GM12865 (cell line): ENCODE results near the gene SYT15.

ENCODE experiments used
- DNase-seq: peaks from one replicate; pipeline ENCODE4 v3.0.0; 2010; ENCODE audit warnings: low read depth
- H3K4me3 ChIP-seq: 2 replicates; pipeline ENCODE4 v1.5.1; 2011; ENCODE audit warnings: mild to moderate bottlenecking, low read depth, low read length, control low read depth
- TF ChIP-seq, protein P1 (sequence below): IDR thresholded peaks from 2 replicates; pipeline ENCODE4 v1.5.1; 2011; ENCODE audit warnings: low read length, control low read depth, low read depth, inconsistent platforms; ENCODE audit not compliant: insufficient read depth; ENCODE audit errors: missing control alignments

The SYT15 gene

DNA sequence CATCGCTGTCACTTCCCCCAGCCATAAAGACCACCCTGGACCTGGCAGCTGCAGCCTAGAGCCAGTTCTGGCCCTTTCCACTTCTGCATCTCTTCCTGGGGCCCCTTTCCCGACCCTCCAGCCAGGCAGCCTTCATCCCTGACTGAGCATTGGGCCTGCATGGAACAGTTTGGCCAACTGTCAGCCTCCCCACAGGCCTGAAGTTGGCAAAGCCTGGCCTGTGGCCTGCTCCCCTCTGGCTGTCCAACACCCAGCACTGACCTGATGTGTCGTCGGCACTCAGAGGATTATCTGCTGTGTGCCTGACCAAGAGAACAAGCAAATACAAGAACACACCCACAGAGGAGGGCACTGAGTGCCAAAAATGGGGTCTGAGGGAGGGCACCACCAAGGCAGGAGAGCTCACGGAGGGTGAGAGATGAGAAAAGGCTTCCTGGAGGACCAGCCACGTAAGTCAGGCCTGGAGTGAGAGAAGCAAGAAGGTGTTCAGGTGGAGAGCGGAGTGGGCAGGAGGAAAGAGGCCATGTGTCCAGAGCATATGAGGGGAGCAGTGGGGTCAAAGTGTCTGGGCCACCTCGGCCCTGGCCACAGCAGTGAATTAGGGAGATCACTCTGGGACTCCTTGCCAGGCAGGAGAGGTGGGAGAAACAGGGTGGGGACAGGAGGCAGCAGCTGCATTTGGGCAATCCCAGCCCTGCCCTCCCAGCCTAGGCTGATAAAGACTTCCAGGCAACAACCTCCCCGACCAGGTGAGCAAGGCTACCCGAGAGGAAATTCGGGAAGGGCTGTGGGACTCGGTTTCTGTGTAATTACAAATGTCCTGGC is 27.0 kb upstream of the SYT15 start:
- TF ChIP-seq, protein P1, sequence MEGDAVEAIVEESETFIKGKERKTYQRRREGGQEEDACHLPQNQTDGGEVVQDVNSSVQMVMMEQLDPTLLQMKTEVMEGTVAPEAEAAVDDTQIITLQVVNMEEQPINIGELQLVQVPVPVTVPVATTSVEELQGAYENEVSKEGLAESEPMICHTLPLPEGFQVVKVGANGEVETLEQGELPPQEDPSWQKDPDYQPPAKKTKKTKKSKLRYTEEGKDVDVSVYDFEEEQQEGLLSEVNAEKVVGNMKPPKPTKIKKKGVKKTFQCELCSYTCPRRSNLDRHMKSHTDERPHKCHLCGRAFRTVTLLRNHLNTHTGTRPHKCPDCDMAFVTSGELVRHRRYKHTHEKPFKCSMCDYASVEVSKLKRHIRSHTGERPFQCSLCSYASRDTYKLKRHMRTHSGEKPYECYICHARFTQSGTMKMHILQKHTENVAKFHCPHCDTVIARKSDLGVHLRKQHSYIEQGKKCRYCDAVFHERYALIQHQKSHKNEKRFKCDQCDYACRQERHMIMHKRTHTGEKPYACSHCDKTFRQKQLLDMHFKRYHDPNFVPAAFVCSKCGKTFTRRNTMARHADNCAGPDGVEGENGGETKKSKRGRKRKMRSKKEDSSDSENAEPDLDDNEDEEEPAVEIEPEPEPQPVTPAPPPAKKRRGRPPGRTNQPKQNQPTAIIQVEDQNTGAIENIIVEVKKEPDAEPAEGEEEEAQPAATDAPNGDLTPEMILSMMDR: no peak
- DNase-seq: no peak
- H3K4me3 ChIP-seq: no peak overlapping the region

DNA sequence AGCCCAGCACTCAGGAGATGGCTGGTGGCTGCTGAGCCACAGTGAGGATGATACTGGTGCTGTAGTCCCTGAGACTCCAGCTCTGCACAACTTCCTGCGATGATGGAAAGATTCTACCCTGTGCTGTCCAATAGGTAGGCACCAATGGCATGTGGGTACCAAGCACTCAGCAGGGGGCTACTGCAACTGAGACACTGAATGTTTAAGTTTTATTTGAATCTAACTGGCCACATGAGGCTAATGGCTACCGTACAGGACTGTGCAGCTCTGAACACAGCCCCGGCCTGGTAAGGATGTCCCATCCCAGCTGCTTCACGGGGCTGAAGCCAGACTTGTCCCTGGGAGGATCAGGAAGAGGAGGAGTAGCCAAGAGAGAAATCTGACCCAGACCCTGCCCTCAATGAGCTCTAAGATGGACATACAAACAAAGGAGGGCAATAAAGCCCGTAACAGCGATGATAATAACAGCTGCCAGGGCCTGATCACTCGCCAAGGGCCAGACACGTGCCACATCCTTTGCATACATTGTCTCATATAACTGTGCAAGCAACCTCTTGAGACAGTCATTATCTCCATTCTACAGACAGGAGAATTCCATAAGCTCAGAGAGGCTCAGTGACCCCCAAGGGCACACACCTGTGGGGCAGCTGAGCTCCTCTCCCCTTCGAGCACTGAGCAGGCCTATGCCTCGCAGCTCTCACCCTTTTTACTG is 26.2 kb upstream of the SYT15 start:
- DNase-seq: no peak
- no peak overlapping the region for H3K4me3 ChIP-seq
- TF ChIP-seq, protein P1: no peak

- TF ChIP-seq, protein P1: no peak
- no peak for DNase-seq
- no peak overlapping the region for H3K4me3 ChIP-seq
These were observed 25.5 kb upstream of the SYT15 start for GRCh38 chr10:46553238-46554049.

- DNase-seq: no peak
- H3K4me3 ChIP-seq: no peak overlapping the region
- TF ChIP-seq, protein P1: no peak
These were observed 24.7 kb upstream of the SYT15 start for GRCh38 chr10:46554166-46554781.

DNA sequence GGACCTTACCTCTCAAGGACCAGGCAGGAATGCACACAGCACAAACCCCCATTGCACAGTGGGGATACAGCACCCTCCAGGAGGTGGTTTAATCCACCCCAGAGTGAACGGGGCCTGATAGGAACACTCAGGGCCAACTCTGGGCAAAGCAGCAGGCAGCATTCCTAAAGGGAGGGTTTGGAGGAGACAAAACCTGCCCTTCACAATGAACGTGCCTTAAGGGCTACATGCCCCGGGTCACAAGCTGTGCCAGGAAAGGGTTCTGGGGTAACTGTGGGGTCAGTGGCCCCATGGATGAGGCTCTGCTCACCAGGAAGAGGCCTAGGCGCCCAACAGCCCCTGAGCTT is 23.6 kb upstream of the SYT15 start:
- no peak overlapping the region for H3K4me3 ChIP-seq
- no peak for DNase-seq
- TF ChIP-seq, protein P1: no peak

DNA sequence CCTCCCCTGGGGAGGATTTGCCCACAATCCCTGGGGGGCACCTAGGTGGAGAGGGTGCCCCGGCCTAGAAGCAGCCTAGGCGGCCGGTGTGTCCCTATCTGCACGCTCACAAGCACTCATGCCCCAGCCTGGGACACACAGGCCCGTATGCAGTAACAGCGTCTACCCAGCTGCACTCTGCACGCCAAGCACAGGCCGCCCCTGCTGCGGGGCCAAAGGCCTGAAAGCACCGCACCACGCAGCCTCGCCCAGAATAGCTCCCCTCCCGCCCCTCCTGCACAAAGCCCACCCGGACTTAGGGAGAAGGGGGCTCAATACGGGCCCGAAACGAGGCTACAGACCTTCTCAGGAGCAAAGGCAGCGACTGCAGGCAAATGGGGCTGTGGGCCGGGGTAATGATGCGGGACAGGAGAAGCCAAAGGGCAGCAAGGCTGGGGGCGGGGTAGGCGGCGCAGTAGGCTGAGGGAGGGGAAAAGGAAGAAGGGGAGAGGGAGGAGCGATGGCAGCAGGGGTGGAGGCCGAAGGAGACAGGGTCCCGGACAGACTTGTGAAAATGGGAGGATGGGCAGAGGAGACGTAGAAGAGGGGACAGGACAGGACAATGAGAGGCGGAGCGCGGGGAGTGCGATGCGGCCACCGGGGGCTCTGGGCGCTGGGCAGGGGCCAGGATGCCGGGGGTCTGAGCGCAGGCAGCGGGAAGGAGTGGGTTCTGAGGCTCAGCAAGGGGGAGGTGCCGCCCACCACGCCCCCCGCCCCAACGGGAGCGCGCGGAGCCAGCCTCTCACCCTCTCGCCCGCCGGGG is 23.0 kb upstream of the SYT15 start:
- no peak for DNase-seq
- H3K4me3 ChIP-seq: no peak overlapping the region

More for the DNA sequence above, 23.0 kb upstream of the SYT15 start:
- TF ChIP-seq, protein P1: no peak
